ENCODE results near the gene TMEM208.

DNA sequence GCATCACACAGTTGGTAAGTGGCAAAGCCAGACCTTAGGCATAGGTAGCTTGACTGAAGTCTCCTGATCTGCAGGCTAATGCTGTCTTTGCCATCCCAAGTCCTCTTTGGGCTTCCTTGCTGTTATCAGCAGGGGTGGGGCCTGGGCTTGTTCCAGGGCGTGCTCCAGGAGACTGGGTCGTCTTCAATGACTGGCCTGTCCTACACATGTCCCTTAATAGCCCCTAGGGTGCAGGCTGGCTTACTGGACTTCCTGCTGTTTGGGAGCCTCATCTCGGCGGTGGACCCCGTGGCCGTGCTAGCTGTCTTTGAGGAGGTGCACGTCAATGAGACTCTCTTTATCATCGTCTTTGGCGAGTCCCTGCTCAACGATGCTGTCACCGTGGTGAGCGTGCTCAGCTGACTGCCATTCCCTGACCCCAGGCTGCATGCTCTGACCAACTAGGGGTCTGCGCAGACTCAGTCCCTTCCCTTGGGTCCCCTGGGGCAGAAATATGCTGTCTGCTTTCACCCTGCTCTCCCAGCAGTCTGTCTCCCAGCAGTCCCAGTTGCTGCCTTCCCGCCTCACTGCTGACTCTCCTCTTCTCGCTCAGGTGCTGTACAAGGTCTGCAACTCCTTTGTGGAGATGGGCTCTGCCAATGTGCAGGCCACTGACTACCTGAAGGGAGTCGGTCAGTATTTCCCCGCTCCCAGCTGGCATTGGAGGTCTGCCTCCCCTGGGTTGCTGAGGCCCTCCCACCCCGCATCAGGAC lies 28.0 kb downstream of the TMEM208 start:
- TF ChIP-seq, protein P1, sequence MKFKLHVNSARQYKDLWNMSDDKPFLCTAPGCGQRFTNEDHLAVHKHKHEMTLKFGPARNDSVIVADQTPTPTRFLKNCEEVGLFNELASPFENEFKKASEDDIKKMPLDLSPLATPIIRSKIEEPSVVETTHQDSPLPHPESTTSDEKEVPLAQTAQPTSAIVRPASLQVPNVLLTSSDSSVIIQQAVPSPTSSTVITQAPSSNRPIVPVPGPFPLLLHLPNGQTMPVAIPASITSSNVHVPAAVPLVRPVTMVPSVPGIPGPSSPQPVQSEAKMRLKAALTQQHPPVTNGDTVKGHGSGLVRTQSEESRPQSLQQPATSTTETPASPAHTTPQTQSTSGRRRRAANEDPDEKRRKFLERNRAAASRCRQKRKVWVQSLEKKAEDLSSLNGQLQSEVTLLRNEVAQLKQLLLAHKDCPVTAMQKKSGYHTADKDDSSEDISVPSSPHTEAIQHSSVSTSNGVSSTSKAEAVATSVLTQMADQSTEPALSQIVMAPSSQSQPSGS (CRISPR knock-in tag; IDR thresholded peaks at IDR 0.05; ENCODE audit: borderline replicate concordance, low read depth), result no peak
- TF ChIP-seq CTCF (IDR thresholded peaks at IDR 0.05) (no peak), ZNF232 (CRISPR knock-in tag; IDR thresholded peaks at IDR 0.05) (no peak), JUN (CRISPR knock-in tag; IDR thresholded peaks at IDR 0.05) (no peak), E2F4 (CRISPR knock-in tag; IDR thresholded peaks at IDR 0.05; ENCODE audit: borderline replicate concordance, low read depth) (no peak), CREB1 (CRISPR knock-in tag; IDR thresholded peaks at IDR 0.05) (no peak)

Measured in WTC11 (cell line).